HG02885 (cell line): ENCODE measurements around the gene MYH3.

Experiments used
- ATAC-seq: cut with Tn5 transposase; IDR thresholded peaks from one replicate; pipeline ENCODE4 v1.9.1; 2021; ENCODE audit warnings: mild to moderate bottlenecking; ENCODE audit not compliant: unreplicated experiment, poor library complexity

MYH3 gene

GRCh38 chr17:10616502-10617119 lies 40.5 kb downstream of the MYH3 start:
- ATAC-seq, result peak; percentile 58

DNA sequence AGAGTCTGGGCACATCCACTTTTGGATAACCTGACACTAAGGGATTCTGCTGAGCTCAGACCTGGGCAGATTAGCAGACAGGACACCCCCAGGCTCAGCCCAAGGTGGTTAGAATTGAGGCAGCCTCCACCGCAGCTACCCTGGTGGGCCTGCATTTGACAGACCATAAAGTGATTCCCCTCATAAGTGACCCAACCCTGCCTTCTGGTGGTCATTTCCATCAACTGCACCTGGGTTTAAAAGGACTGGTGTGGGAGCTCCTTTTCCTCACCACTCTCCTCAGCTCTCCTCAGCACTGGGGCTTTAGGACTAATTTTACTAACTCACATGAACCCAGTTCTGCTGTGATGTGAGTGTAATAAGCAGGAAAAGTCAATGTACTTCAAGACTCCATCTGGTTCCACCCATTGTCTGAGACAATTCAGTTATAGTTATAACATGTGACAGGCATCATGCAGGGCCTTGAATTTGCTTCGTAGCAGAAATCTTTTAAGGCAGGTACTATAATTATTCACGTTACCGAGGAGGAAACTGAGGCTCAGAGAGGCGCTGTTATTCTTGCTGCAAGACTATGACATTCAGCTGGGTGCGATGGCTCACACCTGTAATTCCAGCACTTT lies 42.5 kb downstream of the MYH3 start:
- ATAC-seq, result peak; percentile 58

DNA sequence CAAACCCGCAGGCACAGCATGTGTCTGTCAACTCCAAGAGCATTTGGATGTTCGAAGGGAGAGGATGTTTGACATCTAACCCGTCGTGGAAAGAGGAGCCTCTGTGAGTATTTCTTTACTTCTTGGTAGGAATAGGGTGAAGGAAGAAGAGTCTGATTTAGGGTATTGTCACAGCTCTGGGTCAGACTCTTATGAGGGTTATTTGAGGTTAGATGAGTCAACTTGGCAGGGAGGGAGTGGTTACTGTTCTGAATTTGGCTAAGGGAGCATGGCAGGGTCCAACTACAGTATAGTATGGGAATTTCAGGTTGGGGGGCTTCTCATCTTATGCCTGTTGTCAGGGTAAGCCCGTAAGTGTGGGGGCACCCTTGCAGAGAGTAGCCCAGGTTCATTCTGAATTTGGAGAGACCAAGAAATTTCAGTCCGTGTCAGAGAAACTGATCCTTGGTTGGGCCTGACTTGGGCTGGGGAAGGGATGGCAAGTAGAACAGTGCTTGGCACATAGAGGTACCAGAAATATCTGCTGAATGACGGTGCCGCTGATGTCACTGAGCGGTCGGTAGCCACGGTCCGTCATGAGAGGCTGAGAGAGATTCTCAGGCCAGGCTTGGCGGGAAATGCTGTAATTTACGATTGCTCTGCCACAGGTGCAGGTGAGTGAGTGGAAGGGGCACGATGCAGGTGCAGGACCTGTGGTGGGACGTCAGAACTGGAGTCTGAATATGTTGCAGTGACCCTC lies 43.2 kb downstream of the MYH3 start:
- no peak for ATAC-seq

- ATAC-seq, result no peak
These were observed 44.0 kb downstream of the MYH3 start for GRCh38 chr17:10612957-10613744.

DNA sequence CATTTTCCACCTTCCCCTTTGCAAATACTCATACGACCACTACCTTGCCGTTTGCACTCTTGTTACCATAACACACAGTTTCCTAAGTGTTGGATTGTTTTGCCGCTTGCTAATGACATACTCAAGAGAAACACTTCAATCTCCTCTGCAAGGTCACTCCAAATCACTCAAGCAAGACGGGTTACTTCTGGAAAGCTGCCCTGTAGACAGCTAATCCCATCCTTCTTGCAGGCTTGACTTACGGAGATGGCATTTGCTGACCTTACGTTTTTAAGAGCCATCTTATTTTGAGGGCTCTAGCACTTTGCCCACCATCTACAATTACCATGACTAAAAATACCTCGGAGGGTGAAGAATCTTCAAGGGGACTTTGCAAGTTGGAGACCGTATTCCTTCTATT lies 46.2 kb downstream of the MYH3 start:
- no peak for ATAC-seq

- ATAC-seq, result no peak
These were observed 48.9 kb downstream of the MYH3 start for GRCh38 chr17:10608244-10608643.

- no peak for ATAC-seq
These were observed 51.0 kb downstream of the MYH3 start for GRCh38 chr17:10606110-10606509.

DNA sequence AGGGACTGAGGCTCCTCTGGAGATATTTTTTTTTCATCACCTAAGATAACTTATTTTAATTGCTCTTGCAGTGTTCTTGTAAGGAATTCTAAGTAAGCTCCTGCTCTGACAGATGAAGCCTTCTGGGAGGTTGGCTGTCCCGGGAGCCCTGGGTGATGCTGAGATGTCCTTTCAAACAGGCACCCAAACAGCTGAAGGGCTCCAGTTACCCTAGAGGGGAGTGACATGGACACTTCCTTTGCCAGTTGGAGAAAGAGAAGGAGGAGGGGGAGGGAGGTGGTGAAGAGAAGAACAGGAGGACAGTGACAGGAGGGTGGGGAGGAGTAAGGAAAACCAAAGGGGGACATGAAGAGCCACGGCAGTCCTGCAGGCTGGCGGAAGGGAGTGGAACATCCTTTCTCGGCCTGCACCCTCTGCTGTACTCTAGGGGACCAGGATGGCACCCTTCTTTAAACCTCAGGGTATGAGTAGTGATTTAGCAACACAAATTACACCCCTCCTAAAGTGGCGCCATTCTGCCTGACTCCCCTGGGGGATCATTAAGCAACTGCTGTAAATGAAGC lies 51.8 kb downstream of the MYH3 start:
- no peak for ATAC-seq

- ATAC-seq, result no peak
These were observed 52.6 kb downstream of the MYH3 start for GRCh38 chr17:10604521-10604920.

DNA sequence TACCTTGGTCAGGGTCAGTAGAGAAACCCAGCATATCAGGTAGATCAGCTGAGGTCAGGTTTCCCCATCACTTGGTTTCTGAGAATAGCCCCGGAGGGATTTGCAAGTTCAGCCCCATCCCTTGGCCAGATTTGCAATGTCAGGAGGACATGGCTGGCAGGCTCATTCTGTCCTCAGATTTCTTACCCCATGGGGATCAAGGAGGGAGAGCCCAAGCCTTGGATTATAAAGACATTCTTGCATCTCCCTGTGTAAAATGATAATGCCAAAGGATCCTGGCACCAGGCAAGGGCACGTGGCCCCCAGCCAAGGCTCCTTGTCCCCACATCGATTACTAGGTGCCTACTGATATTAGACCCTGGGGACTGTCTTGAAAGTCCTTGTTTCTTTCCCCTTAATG lies 53.2 kb downstream of the MYH3 start:
- ATAC-seq, result no peak

DNA sequence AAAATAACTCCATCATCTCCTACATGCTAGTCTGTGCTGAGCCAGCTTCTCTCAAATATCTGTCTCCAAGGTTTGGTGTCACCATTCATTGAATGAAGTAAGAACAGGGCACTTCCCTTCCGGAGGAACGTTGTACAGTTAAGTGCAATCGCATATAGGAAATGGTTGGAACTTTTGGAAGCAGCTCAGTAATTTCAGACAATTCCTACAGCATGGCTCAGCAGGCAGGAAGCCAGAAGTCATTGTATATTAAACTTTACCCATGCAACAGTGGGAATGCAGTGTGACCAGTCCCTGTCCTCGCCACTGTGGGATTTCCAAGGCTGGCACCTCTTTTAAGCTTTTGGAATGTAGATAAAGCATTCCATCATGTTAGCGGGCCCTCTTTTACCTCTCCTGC lies 56.5 kb downstream of the MYH3 start:
- no peak for ATAC-seq

DNA sequence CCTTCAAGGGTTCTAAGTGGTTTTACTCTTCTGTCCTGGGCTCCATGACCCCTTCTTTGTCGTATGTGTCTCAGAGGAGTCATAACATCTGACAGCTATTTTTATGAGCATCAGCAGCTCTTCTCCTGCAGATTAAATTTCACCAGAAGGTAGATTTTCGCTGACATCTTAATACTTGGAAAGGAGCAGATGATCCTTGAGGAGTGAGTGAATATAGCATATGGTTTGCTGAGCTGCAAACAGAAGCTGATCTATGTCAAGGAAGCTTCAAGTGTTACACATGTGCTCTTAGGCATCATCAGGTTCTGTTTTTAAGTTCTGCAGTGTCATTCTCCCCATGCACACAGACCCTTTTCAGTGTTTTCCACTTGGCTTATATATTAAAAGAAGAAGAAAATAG lies 58.5 kb downstream of the MYH3 start:
- ATAC-seq, result no peak

- ATAC-seq, result no peak
These were observed 67.5 kb downstream of the MYH3 start for GRCh38 chr17:10589553-10590145.

GRCh38 chr17:10585529-10585928 lies 71.6 kb downstream of the MYH3 start:
- no peak for ATAC-seq

DNA sequence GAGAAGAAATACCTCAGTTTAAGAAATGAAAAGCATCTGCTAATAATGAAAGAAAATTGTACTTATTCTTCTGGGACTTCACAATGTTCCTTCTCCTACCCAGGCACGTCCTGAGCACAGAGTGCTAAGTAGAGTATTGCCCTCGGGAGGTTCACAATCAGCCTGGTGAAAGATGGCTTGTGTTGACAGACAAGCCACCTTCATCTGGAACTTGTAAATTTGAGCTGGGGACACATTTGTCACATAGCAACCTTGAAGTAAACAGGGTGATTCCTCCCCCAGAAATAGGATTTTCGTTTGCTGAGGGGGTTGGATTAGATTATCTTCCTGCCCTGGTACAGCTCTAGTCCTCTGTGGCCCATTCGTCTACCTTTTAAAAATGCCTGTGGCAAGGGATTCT lies 73.3 kb downstream of the MYH3 start:
- no peak for ATAC-seq

DNA sequence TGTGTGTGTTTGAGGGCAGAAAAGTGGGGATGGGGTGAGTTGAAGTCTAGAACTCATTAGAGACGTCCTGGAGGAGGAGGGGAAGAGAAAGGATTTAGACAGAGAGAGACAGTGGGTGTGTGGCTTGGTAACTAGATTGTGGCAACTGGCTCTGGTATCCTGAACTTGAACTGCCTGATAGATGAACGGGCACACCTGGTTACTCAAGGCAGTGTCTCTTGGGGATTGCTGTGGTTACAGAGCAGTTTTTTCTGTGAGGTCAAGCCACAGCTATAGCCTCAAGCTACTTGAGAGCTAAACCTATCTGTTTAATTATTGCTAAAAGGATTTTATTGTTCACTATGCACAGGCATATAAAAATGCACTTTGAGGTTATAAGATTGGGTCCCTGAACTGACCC lies 77.8 kb downstream of the MYH3 start:
- ATAC-seq, result no peak
